Neural cell (in vitro differentiated cells): ENCODE results near the gene TULP1. TPM values are rescaled to one million over a fixed set of nuclear protein-coding genes. Genes with fewer than 3 reads are reported as not detected.
"Not testable (repeated sequence)": the region's sequence is repeated elsewhere in the genome, so short reads cannot be mapped to it uniquely, and the experiment has no call there.

Experiments
- H2AFZ ChIP-seq: fragments of 200-600, 300-800 bp; sonication (generic), shearing (Covaris generic); 2 replicates; pipeline ENCODE4 v1.6.0; 2014; ENCODE audit warnings: low read depth, mild to moderate bottlenecking, antibody characterized with exemption, low read length, moderate library complexity
- H3F3A ChIP-seq: fragments of 200-600 bp; shearing (Covaris generic); 2 replicates; pipeline ENCODE4 v1.6.1; 2016; ENCODE audit warnings: mild to moderate bottlenecking, moderate library complexity, mixed read lengths, antibody characterized with exemption, low read length; ENCODE audit not compliant: insufficient read depth, poor library complexity, severe bottlenecking
- H3K27ac ChIP-seq: fragments of 200-600, 300-800 bp; sonication (generic), shearing (Covaris generic); 2 replicates; pipeline ENCODE4 v1.5.1; 2014; ENCODE audit warnings: mild to moderate bottlenecking, low read length, moderate library complexity
- H3K27me3 ChIP-seq: fragments of 300-800, 200-600 bp; sonication (generic), shearing (Covaris generic); 2 replicates; pipeline ENCODE4 v1.6.0; 2014; ENCODE audit warnings: mild to moderate bottlenecking, low read depth, low read length, moderate library complexity; ENCODE audit not compliant: insufficient read depth
- H3K36me3 ChIP-seq: fragments of 300-800, 200-600 bp; sonication (generic), shearing (Covaris generic); 2 replicates; pipeline ENCODE4 v1.5.1; 2014; ENCODE audit warnings: mild to moderate bottlenecking, antibody characterized with exemption, low read length, moderate library complexity; ENCODE audit not compliant: insufficient read depth
- H3K4me2 ChIP-seq: fragments of 300-800, 200-600 bp; sonication (generic), shearing (Covaris generic); 2 replicates; pipeline ENCODE4 v1.6.0; 2014; ENCODE audit warnings: mild to moderate bottlenecking, low read length
- H3K4me3 ChIP-seq: fragments of 300-800, 200-600 bp; sonication (generic), shearing (Covaris generic); 2 replicates; pipeline ENCODE4 v1.5.1; 2014; ENCODE audit warnings: mild to moderate bottlenecking, low read length, moderate library complexity
- H3K79me2 ChIP-seq: fragments of 200-600 bp; shearing (Covaris generic); replicated peaks from 2 replicates; pipeline ENCODE4 v1.6.0; 2014; ENCODE audit warnings: mild to moderate bottlenecking, low read length, moderate library complexity; ENCODE audit not compliant: insufficient read depth
- H3K9ac ChIP-seq: fragments of 300-800, 200-600 bp; sonication (generic), shearing (Covaris generic); 2 replicates; pipeline ENCODE4 v1.6.1; 2016; ENCODE audit warnings: mild to moderate bottlenecking, low read length, mixed read lengths
- H3K9me2 ChIP-seq: fragments of 200-600 bp; shearing (Covaris generic); 2 replicates; pipeline ENCODE4 v1.6.1; 2016; ENCODE audit warnings: mild to moderate bottlenecking, low read length, mixed read lengths; ENCODE audit not compliant: insufficient read depth
- H3K9me3 ChIP-seq: fragments of 200-600, 300-800 bp; sonication (generic), shearing (Covaris generic); 2 replicates; pipeline ENCODE4 v1.6.1; 2016; ENCODE audit warnings: mild to moderate bottlenecking, mixed run types, low read length, moderate library complexity, mixed read lengths
- H4K20me1 ChIP-seq: fragments of 200-600 bp; shearing (Covaris generic); 2 replicates; pipeline ENCODE4 v1.6.1; 2016; ENCODE audit warnings: mild to moderate bottlenecking, mixed run types; ENCODE audit not compliant: insufficient read depth
- EP300 ChIP-seq: fragments of 450-650 bp; conservative IDR thresholded peaks from 2 replicates; pipeline ENCODE4 v1.6.1; 2014; ENCODE audit warnings: antibody characterized with exemption, mild to moderate bottlenecking, moderate library complexity; ENCODE audit not compliant: poor library complexity, severe bottlenecking
- EZH2 ChIP-seq: fragments of 200-600, 300-800 bp; shearing (Covaris generic), sonication (generic); IDR thresholded peaks from 2 replicates; pipeline ENCODE4 v1.6.1; 2014; ENCODE audit warnings: antibody characterized with exemption, low read length, borderline replicate concordance, mild to moderate bottlenecking; ENCODE audit not compliant: insufficient read depth, poor library complexity, severe bottlenecking
- MXI1 ChIP-seq: fragments of 450-650 bp; conservative IDR thresholded peaks from 2 replicates; pipeline ENCODE4 v1.6.1; 2014; ENCODE audit warnings: antibody characterized with exemption, mild to moderate bottlenecking; ENCODE audit not compliant: poor library complexity, severe bottlenecking
- POLR2AphosphoS5 ChIP-seq: IDR thresholded peaks from 2 replicates; pipeline ENCODE4 v1.6.1; 2012
- RAD21 ChIP-seq: fragments of 450-650 bp; conservative IDR thresholded peaks from 2 replicates; pipeline ENCODE4 v1.6.1; 2014; ENCODE audit warnings: antibody characterized with exemption, mild to moderate bottlenecking, moderate library complexity
- REST ChIP-seq: IDR thresholded peaks from 2 replicates; pipeline ENCODE4 v1.6.1; 2012; ENCODE audit warnings: borderline replicate concordance
- SMC3 ChIP-seq: fragments of 450-650 bp; conservative IDR thresholded peaks from 2 replicates; pipeline ENCODE4 v1.6.1; 2014; ENCODE audit warnings: antibody characterized with exemption, mild to moderate bottlenecking, moderate library complexity; ENCODE audit not compliant: poor library complexity
- TAF1 ChIP-seq: IDR thresholded peaks from 2 replicates; pipeline ENCODE4 v1.6.1; 2012; ENCODE audit warnings: low read depth
- polyA plus RNA-seq: library from polyadenylated mRNA; depleted of rRNA; stranded (reverse); fragments of >200 nt; gene quantifications from 2 replicates; pipeline ENCODE4 v1.2.3, GENCODE V29; 2014
- TF ChIP-seq, protein P1 (sequence below): fragments of 450-650 bp; IDR thresholded peaks from 2 replicates; pipeline ENCODE4 v1.5.1; 2014; ENCODE audit warnings: antibody characterized with exemption, mild to moderate bottlenecking, moderate library complexity; ENCODE audit not compliant: poor library complexity, severe bottlenecking

Gene TULP1
- polyA plus RNA-seq, 1 donor from 2014 or later, result not detected

DNA sequence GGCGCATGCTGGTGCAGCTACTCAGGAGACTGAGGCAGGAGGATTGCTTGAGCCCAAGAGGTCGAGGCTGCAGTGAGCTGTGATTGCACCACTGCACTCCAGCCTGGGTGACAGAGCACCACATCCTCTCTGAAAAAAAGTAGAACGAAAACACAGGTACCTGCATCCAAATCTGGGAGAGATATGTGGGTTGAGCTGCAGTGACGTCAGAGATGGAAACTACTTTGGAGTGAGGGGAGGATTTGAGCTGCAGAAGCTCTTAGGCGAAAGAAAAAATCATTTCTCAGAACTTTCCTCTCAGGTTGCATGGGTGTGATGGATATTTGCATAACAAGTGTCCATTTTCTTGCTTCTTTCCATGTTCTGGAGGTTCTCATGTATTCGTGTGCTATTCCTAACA is 4.0 kb upstream of the TULP1 start:
- H4K20me1 ChIP-seq, result no peaks in the 10 kb centered on the region
- no peaks in the 10 kb centered on the region for H3K36me3 ChIP-seq
- H3K9me2 ChIP-seq, result no peaks in the 10 kb centered on the region
- H3K27ac ChIP-seq, result no peak overlapping the region
- no peak for TF ChIP-seq MXI1
- no peak for TF ChIP-seq EP300
- no peak for TF ChIP-seq POLR2AphosphoS5
- TF ChIP-seq EZH2, result no peak
- TF ChIP-seq, protein P1, sequence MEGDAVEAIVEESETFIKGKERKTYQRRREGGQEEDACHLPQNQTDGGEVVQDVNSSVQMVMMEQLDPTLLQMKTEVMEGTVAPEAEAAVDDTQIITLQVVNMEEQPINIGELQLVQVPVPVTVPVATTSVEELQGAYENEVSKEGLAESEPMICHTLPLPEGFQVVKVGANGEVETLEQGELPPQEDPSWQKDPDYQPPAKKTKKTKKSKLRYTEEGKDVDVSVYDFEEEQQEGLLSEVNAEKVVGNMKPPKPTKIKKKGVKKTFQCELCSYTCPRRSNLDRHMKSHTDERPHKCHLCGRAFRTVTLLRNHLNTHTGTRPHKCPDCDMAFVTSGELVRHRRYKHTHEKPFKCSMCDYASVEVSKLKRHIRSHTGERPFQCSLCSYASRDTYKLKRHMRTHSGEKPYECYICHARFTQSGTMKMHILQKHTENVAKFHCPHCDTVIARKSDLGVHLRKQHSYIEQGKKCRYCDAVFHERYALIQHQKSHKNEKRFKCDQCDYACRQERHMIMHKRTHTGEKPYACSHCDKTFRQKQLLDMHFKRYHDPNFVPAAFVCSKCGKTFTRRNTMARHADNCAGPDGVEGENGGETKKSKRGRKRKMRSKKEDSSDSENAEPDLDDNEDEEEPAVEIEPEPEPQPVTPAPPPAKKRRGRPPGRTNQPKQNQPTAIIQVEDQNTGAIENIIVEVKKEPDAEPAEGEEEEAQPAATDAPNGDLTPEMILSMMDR, result no peak
- no peak for TF ChIP-seq RAD21
- TF ChIP-seq SMC3, result no peak
- no peak for TF ChIP-seq REST
- no peak for TF ChIP-seq TAF1
- no peak overlapping the region for H2AFZ ChIP-seq
- H3K4me2 ChIP-seq, result no peak overlapping the region
- H3K4me3 ChIP-seq, result no peak overlapping the region
- H3K9me3 ChIP-seq, result no peaks in the 10 kb centered on the region
- no peaks in the 10 kb centered on the region for H3K79me2 ChIP-seq
- no peaks in the 10 kb centered on the region for H3K27me3 ChIP-seq
- no peaks in the 10 kb centered on the region for H3F3A ChIP-seq
- no peak overlapping the region for H3K9ac ChIP-seq

DNA sequence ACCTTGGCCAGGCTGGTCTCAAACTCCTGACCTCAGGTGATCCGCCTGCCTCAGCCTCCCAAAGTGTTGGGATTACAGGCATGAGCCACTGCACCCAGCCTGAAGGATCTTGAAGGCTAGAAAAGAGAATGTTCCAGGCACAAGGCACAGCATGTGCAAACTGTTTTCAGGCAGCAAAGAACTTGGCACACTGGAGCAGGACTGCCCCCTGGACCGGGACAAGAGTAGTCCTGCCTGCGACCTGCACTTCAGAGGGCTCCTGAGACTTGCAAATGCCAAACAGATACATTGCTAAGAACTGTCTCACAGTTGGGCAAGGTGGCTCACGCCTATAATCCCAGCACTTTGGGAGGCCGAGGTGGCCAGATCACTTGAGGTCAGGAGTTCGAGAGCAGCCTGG is 3.2 kb upstream of the TULP1 start:
- not testable (repeated sequence) for H3K9ac ChIP-seq, H3K4me3 ChIP-seq, H3K27me3 ChIP-seq, H3K9me3 ChIP-seq, H3K4me2 ChIP-seq, H3F3A ChIP-seq, H3K36me3 ChIP-seq, H3K9me2 ChIP-seq, H3K79me2 ChIP-seq, H2AFZ ChIP-seq, H3K27ac ChIP-seq, H4K20me1 ChIP-seq

DNA sequence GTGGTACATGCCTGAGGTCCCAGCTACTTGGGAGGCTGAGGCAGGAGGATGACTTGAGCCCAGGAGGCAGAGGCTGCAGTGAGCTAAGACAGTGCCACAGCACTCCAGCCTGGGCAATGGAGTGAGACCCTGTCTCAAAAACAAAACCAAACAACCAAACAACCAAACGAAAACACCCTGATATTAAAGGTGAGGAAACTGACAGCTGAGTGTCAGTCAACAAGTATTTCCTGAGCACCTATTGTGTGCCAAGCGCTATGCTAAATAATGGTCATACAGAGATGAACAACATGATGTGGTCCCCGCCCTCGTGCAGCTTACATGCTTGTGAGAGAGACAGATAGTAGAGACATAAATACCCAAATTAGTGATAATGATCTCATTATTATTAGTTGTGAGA is 1.9 kb upstream of the TULP1 start:
- Histone ChIP-seq H3F3A (no peaks in the 10 kb centered on the region), H3K4me2 (no peak overlapping the region), H3K4me3 (no peak overlapping the region), H3K27me3 (no peaks in the 10 kb centered on the region), H4K20me1 (no peaks in the 10 kb centered on the region), H3K9me3 (no peaks in the 10 kb centered on the region), H3K36me3 (no peaks in the 10 kb centered on the region), H3K27ac (no peak overlapping the region), H3K79me2 (no peaks in the 10 kb centered on the region), H3K9me2 (no peaks in the 10 kb centered on the region), H2AFZ (no peak overlapping the region), H3K9ac (no peak overlapping the region)
- no peak for TF ChIP-seq SMC3
- TF ChIP-seq POLR2AphosphoS5, result no peak
- no peak for TF ChIP-seq MXI1
- TF ChIP-seq EP300, result no peak
- TF ChIP-seq RAD21, result no peak
- TF ChIP-seq, protein P1, result no peak
- TF ChIP-seq TAF1, result no peak
- TF ChIP-seq REST, result no peak
- no peak for TF ChIP-seq EZH2
